GM23338 (cell line): Measurements from ENCODE around the gene SHMT1.
"Not testable (repeated sequence)": the region's sequence is repeated elsewhere in the genome, so short reads cannot be mapped to it uniquely, and the experiment has no call there.

Experiments
- CREB1 ChIP-seq: fragments of 250-450 bp; sonication (Bioruptor Pico); IDR thresholded peaks from 2 replicates; pipeline ENCODE4 v1.5.0; 2020; ENCODE audit warnings: low read depth, mild to moderate bottlenecking, moderate library complexity
- POLR2AphosphoS5 ChIP-seq: IDR thresholded peaks from 2 replicates; pipeline ENCODE4 v1.6.1; 2016; ENCODE audit warnings: antibody characterized with exemption, low read depth
- REST ChIP-seq: IDR thresholded peaks from one replicate; pipeline ENCODE4 v1.6.1; 2018; ENCODE audit warnings: antibody characterized with exemption; ENCODE audit not compliant: unreplicated experiment
- TF ChIP-seq, protein P1 (sequence below), 2 experiments: fragments of 200-600 bp in 1 of 2; sonication (generic) in 1 of 2; conservative IDR thresholded peaks; 2 replicates each; pipeline versions ENCODE4 v1.5.1 to v1.6.1; 2016 to 2017; ENCODE audit warnings: antibody characterized with exemption in 2 of 2, low read depth in 2 of 2, mild to moderate bottlenecking in 2 of 2, moderate library complexity in 1 of 2

DNA sequence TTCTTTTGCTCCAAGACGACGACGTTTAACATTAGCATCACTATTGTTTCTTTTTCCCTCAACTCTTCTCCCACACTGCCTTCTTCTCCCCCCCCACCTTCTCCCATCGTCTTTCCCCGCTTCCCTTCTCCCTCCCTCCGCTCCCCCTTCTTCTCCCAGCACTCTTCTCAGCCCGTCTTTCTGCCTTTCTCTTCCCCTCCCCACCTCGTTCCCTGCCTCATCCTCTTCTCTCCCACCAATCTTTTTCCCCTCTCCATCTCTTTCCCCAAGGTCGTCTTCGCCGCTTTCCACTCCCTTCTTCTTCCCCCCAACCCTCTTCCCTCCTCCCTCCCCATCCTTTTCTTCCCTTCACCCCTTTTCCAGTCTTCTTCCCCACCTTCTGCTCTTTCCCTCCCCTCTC is 47.4 kb upstream of the SHMT1 start:
- TF ChIP-seq, protein P1, sequence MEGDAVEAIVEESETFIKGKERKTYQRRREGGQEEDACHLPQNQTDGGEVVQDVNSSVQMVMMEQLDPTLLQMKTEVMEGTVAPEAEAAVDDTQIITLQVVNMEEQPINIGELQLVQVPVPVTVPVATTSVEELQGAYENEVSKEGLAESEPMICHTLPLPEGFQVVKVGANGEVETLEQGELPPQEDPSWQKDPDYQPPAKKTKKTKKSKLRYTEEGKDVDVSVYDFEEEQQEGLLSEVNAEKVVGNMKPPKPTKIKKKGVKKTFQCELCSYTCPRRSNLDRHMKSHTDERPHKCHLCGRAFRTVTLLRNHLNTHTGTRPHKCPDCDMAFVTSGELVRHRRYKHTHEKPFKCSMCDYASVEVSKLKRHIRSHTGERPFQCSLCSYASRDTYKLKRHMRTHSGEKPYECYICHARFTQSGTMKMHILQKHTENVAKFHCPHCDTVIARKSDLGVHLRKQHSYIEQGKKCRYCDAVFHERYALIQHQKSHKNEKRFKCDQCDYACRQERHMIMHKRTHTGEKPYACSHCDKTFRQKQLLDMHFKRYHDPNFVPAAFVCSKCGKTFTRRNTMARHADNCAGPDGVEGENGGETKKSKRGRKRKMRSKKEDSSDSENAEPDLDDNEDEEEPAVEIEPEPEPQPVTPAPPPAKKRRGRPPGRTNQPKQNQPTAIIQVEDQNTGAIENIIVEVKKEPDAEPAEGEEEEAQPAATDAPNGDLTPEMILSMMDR (conservative IDR thresholded peaks at IDR 0.05; ENCODE audit: low read depth in 2 of 2) = not testable (repeated sequence)
- not testable (repeated sequence) for TF ChIP-seq POLR2AphosphoS5, CREB1, REST
